HS-27A (cell line): ENCODE results near the gene LAMA2.
"Not testable (repeated sequence)": the region's sequence is repeated elsewhere in the genome, so short reads cannot be mapped to it uniquely, and the experiment has no call there.

Experiments
- DNase-seq: peaks from one replicate; pipeline ENCODE4 v3.0.0-alpha.2; 2012; ENCODE audit warnings: low read depth, missing footprints

LAMA2 gene

DNA sequence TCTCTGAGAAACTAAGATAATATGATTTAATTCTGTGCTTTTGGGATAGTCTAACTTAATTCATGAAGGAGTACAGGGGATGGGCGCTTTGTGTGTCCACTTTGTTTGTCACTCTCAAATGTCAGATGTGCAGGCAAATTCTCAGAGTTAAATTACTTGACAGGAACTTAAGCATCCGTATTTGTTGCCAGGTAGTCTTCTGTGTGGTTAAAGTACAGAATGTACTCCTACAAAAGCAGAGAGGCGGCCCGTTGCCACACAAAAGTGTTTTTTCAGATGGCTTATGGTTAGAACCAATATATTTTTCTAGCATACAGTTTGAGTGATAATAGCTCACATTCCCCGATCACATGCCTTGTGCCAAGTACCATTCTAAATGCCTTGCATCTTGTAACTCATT lies 234.4 kb downstream of the LAMA2 start:
- no peak for DNase-seq

GRCh38 chr6:129120856-129121638 lies 238.1 kb downstream of the LAMA2 start:
- no peak for DNase-seq

DNA sequence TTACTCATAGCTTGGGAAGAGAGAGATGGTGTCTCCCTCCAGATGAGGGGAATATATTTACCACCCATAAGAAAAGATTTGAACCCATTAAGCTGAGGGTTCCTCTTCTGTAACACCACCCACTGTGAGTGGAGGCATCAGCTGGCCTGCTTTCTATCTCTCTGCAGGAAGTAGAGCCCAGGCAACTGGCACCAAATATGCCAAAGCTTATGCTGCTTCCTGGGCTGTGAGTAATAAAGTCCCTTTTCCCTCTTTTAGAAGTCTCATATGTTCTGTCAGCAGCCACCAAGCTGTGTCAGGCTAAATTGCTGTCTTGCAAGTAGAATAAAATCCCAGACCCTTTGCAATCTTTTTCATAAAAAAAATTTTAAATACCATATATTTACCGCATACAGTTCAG lies 241.4 kb downstream of the LAMA2 start:
- DNase-seq: no peak

DNA sequence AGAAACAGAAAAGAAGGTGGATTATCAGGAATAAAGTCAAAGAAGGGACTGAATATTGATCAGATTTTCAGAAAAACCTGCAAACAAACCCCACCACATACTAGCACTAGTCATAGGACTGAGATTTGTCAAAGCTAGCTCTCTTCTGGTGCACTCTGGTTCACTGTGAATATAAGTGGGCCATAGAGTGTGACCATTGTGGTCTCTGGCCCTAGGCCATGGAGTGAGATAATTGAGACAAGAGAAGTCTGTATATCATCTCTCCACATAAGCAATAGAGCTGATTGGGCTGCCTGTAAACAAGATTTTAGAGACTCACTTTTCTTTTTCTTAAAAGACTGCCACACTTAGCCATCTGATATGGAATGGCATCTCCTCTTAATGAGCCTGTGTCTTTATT lies 247.2 kb downstream of the LAMA2 start:
- DNase-seq: no peak

DNA sequence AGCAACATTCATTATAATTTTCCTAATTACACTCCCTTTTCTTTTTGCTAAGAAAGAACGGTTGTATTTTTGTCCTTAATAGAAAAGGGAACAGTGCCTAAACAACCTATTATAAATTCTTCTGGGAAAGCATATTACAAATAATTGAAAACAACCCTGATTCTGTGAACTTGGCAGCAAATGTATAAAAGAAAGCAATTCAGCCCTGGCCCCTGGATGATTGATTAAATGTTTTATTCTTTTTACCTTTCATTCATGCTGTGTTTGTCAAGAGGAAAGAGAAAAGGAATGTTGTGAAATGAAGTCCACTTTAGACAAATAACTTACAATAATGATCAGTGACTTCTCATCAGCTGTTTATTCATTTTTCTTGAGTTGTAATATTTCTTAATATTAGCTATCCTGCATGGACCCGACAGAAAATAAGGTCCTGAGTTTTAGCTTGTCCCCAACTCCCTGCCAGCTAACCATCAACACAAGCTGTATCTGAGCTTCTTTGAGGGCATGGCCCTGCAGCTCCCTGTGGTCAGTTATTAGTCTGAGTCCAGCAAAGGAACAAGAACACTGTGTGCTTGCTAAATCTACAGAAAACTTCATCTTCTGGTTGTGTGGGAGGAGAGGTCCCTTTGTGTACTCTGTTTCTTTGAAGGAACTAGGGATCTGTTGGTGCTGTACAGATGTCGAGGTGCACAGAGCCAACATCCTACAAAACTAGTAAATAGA lies 248.2 kb downstream of the LAMA2 start:
- no peak for DNase-seq

- no peak for DNase-seq
Measured at GRCh38 chr6:129133770-129134192, 250.8 kb downstream of the LAMA2 start.

DNA sequence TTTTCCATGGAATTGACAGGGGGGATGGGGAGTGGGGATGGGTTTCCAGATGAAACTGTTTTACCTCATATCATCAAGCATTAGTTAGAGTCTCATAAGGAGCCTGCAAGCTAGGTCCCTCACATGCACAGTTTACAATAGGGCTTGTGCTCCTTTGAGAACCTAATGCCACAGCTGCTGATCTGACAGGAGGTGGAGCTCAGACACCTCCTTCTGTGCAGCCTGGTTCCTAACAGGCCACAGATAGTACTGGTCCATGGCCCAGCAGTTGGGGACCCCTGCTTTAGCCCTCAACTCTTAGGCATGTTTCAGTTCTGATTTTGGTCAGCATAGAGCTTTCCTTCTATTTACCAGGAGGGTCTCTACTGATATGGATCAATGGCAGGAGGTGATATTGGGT lies 251.6 kb downstream of the LAMA2 start:
- DNase-seq: no peak

DNA sequence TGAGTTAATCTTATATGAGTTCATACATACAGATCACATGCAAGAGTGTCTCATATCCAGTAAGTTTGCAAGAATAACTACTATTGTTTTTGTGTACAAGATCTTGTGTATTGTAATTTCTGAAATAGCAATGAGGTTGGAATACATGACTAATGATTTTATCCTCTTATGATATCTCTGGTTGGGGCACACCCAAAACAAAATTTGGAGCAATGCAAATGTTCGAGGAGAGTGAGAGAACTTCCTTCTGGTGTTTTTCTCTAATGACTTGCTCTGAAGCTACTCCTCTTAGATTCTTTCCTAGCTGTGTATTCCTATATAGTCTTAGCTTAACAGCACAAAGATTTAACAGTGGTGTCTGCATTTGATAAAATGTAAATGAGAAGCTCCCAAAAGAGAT lies 252.5 kb downstream of the LAMA2 start:
- no peak for DNase-seq

DNA sequence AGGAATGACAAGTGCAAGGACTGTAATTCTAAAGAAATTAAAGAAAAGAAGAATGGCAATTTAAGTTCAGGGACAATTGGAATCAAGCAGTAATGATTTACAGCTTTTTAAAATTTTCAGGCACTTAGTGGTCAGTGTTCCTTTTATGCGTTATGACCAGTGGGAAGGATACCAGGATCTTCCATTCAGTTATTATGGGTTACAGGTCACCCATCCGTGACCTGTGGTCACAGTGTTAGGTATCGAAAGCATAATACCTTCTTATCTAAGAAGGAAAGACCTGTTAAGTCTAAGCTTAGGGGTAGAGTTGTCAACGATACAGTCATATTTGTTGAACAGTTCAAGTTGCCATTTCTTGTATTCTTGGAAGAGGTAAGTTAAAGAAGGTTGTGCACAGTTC lies 253.8 kb downstream of the LAMA2 start:
- no peak for DNase-seq

- no peak for DNase-seq
Measured at GRCh38 chr6:129138739-129139405, 255.9 kb downstream of the LAMA2 start.

DNA sequence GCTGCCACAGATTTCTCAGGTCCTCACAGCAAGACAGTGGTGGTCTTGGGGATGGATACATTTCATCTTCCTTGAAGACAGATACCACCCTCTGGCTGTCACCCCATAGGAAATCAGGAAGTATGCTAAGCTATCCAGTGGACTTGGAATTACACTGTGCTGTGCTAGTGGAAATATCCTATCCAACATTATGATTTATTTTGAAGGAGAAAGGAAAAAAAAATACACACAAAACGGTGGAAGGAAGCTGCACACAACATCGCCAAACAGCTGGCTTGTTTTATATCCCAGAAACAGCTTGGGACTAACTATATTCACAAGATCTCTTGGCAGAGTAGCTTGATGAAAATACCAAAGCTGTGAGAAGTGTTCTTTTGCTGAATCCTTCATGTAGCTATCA lies 257.6 kb downstream of the LAMA2 start:
- DNase-seq: no peak

- no peak for DNase-seq
Measured at GRCh38 chr6:129141499-129141898, 258.6 kb downstream of the LAMA2 start.

DNA sequence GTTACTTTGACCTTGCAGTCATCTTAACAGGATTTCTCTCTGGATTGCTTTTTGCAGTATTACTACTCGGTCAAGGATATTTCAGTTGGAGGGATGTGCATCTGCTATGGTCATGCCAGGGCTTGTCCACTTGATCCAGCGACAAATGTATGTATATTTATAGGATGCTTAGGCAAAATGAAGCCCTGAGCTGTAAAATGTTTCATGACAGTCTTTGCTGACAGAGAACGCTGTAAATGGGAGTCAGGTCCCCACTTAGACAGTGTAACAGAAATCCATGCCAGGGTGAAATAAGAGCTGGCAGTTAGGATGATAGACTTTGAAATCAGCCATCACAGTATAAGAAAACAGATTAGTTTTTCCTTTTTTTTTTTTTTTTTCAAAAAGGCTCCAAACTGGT lies 264.0 kb downstream of the LAMA2 start:
- DNase-seq: no peak

GRCh38 chr6:129150507-129150906 lies 267.6 kb downstream of the LAMA2 start:
- DNase-seq: no peak

- DNase-seq: no peak
Measured at GRCh38 chr6:129153257-129153656, 270.3 kb downstream of the LAMA2 start.

DNA sequence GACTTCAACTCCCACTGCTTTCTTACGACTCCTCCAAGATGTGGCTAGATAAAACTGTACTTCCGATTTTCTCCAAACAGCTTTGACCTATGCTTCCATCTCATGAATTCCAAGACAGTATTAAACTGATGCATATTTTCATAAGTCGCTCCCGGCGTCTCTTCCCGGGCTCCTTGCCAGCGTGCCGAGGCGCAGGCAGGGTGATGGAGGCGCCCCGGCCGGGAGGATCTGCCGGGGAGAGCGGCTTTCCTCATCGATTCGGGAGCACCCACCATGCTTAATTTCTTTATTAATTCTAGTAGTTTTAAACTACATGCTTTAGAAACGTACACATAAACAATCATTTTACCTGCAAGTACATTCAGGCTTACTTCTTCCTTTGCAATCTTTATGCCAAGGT lies 276.3 kb downstream of the LAMA2 start:
- not testable (repeated sequence) for DNase-seq

DNA sequence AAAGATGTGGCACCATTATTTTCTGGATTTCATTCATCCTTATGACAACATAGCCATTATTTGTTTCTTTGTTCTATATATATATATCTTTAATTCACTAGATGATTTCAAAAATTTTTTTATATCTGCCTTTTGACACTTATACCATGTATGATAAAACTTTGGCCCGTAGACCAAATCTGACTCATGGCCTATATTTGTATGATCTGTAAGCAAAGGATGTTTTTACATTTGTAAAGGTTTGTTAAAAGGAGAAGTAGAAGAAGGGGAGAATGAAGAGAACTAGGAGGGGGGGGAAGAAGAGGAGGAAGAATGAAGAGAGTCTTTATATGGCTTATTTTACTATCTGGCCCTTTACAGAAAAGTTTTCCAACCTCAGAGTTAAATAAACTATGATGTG lies 279.7 kb downstream of the LAMA2 start:
- DNase-seq: no peak

GRCh38 chr6:129163551-129163950 lies 280.6 kb downstream of the LAMA2 start:
- DNase-seq: no peak

- DNase-seq: no peak
Measured at GRCh38 chr6:129164032-129164431, 281.1 kb downstream of the LAMA2 start.

- DNase-seq: not testable (repeated sequence)
Measured at GRCh38 chr6:129172279-129172995, 289.5 kb downstream of the LAMA2 start.

DNA sequence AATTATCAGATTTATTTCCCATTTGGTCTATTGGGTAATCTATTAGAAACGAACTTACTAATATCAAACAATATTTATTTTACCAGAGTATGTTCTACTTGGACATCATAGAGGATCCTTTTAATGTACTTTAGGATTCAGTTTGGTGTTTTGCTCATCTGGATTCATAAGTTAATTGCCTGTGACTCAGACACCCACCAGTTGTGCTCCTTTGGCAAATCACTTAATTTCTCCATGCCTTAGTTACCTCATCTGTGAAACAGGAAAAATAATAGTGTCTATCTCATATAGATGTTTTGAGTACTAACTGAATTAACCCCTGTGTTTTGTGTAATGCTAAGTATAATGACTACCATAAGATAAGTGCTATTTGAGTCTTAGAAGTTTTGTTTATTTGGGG lies 292.1 kb downstream of the LAMA2 start:
- no peak for DNase-seq

DNA sequence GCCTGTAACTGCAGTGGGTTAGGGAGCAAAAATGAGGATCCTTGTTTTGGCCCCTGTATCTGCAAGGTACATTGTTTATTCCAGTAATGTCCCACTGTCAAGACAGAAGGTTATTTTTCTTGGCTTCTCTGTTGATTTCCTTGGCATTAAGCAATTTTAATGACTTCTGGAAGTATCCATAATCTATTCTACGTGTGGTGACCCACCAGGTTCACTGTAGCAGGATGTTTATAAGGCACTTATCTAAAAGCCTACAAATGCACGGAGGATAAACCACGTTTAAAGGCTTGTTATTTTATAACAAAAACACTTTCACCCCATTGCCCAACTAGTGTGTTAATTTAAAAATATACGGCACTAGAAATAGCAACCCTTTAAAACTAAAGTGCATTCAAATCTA lies 294.9 kb downstream of the LAMA2 start:
- no peak for DNase-seq
